Activated B cell treated with CpG ODN at 0.5 μM for 24 hours (primary cell): ENCODE measurements around the gene AQP12A. TPM values are rescaled to one million over a fixed set of nuclear protein-coding genes. Genes with fewer than 3 reads are reported as not detected.

Source experiments
- ATAC-seq: fragments of 200-7000 bp; cut with Tn5 transposase; one replicate; pipeline ENCODE4 v1.10.0; 2021; ENCODE audit warnings: low read depth, mild to moderate bottlenecking, moderate library complexity
- CTCF ChIA-PET: fragments of 350-600 bp; sonication (Branson Sonifier 250); formaldehyde crosslinking; loops from one replicate; lab custom pipeline; 2021; ENCODE audit warnings: antibody characterized with exemption; lab: Charles Lee
- POLR2A ChIA-PET: fragments of 350-600 bp; sonication (Branson Sonifier 250); formaldehyde crosslinking; loops from one replicate; lab custom pipeline; 2021; ENCODE audit warnings: antibody characterized with exemption; lab: Charles Lee
- DNase-seq: peaks from one replicate; pipeline ENCODE4 v3.0.0; 2022
- H3K27ac Mint-ChIP-seq: one replicate; pipeline ENCODE4 v1.8.0; 2020; ENCODE audit warnings: mixed read lengths
- H3K27me3 Mint-ChIP-seq: one replicate; pipeline ENCODE4 v1.8.0; 2021; ENCODE audit warnings: mixed read lengths
- H3K36me3 Mint-ChIP-seq: one replicate; pipeline ENCODE4 v1.8.0; 2021; ENCODE audit warnings: low read depth, mixed read lengths
- H3K4me1 Mint-ChIP-seq: one replicate; pipeline ENCODE4 v1.8.0; 2021; ENCODE audit warnings: mixed read lengths
- H3K4me3 Mint-ChIP-seq: one replicate; pipeline ENCODE4 v1.8.0; 2020; ENCODE audit warnings: mild to moderate bottlenecking, mixed read lengths
- H3K9me3 Mint-ChIP-seq: one replicate; pipeline ENCODE4 v1.8.0; 2020; ENCODE audit warnings: mixed read lengths
- intact Hi-C: fragments of 100-400 bp; cut with micrococcal nuclease; formaldehyde crosslinking; loops from one replicate; pipeline ENCODE4 v1.15.1; 2024
- total RNA-seq: library from RNA; stranded (reverse); gene quantifications from 2 replicates; pipeline ENCODE4 v1.2.3, GENCODE V29; 2022
- TF ChIP-seq, protein P1 (sequence below): fragments of 200-600 bp; IDR thresholded peaks from one replicate; pipeline ENCODE4 v1.8.0; 2022; ENCODE audit warnings: antibody characterized with exemption, mild to moderate bottlenecking

AQP12A gene
- total RNA-seq, 1 donor from 2014 or later, result not detected

- intact Hi-C loops, result no loop called here
Measured at GRCh38 chr2:240644171-240644651, 47.5 kb upstream of the AQP12A start.

DNA sequence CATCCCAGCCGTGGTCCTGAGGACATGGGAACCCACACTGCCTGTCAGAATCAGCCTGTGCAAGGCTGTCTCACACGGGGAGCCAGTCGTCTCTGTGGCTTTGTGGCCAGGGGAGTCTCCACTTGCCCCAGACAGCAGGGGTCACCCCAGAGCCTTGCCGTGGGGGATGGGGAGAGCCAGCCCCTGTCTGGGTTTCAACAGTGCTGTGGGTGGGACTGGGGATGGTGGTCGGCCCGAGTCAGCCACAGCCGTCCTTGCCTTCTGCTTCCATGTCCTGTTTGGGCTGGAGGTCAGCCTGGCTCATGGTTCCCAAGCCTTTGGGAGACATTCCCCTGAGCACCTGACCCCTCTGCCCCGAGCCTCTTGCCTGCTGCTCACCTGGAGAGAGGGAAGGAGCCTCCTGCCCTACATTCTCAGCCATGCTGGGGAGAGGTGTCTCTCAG, 46.8 kb upstream of the AQP12A start:
- H3K9me3 Mint-ChIP-seq, result no peaks in the 10 kb centered on the region
- no peaks in the 10 kb centered on the region for H3K4me1 Mint-ChIP-seq
- no peak for DNase-seq
- TF ChIP-seq, protein P1, sequence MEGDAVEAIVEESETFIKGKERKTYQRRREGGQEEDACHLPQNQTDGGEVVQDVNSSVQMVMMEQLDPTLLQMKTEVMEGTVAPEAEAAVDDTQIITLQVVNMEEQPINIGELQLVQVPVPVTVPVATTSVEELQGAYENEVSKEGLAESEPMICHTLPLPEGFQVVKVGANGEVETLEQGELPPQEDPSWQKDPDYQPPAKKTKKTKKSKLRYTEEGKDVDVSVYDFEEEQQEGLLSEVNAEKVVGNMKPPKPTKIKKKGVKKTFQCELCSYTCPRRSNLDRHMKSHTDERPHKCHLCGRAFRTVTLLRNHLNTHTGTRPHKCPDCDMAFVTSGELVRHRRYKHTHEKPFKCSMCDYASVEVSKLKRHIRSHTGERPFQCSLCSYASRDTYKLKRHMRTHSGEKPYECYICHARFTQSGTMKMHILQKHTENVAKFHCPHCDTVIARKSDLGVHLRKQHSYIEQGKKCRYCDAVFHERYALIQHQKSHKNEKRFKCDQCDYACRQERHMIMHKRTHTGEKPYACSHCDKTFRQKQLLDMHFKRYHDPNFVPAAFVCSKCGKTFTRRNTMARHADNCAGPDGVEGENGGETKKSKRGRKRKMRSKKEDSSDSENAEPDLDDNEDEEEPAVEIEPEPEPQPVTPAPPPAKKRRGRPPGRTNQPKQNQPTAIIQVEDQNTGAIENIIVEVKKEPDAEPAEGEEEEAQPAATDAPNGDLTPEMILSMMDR, result no peak
- ATAC-seq, result no peak
- no peak overlapping the region for H3K27ac Mint-ChIP-seq
- ChIA-PET POLR2A (no interaction called here), CTCF (no interaction called here)
- peaks cover 21% of the 10 kb centered on the region for H3K27me3 Mint-ChIP-seq
- no peaks in the 10 kb centered on the region for H3K36me3 Mint-ChIP-seq
- no peak overlapping the region for H3K4me3 Mint-ChIP-seq
- intact Hi-C loops, result no loop called here

More at GRCh38 chr2:240644171-240644651, 47.5 kb upstream of the AQP12A start:
- POLR2A ChIA-PET, result no interaction called here
- TF ChIP-seq, protein P1, result no peak
- Mint-ChIP-seq H3K9me3 (no peaks in the 10 kb centered on the region), H3K27ac (no peak overlapping the region), H3K36me3 (no peaks in the 10 kb centered on the region), H3K4me1 (no peaks in the 10 kb centered on the region), H3K4me3 (no peak overlapping the region), H3K27me3 (peaks cover 16% of the 10 kb centered on the region)
- CTCF ChIA-PET, result no interaction called here
- ATAC-seq, result no peak
- no peak for DNase-seq

- H3K4me1 Mint-ChIP-seq, result no peaks in the 10 kb centered on the region
- POLR2A ChIA-PET, result no interaction called here
- H3K4me3 Mint-ChIP-seq, result no peak overlapping the region
- ATAC-seq, result no peak
- no peak overlapping the region for H3K27ac Mint-ChIP-seq
- H3K27me3 Mint-ChIP-seq, result peaks cover 23% of the 10 kb centered on the region
- CTCF ChIA-PET, result no interaction called here
- TF ChIP-seq, protein P1, result no peak
- DNase-seq, result no peak
- no peaks in the 10 kb centered on the region for H3K9me3 Mint-ChIP-seq
- no peaks in the 10 kb centered on the region for H3K36me3 Mint-ChIP-seq
- intact Hi-C loops, result no loop called here
Measured at GRCh38 chr2:240645346-240645745, 46.3 kb upstream of the AQP12A start.

- intact Hi-C loops, result no loop called here
- ATAC-seq, result no peak
- Mint-ChIP-seq H3K9me3 (no peaks in the 10 kb centered on the region), H3K27ac (no peak overlapping the region), H3K36me3 (no peaks in the 10 kb centered on the region), H3K4me1 (no peaks in the 10 kb centered on the region), H3K4me3 (no peak overlapping the region), H3K27me3 (peaks cover 24% of the 10 kb centered on the region)
- TF ChIP-seq, protein P1, result no peak
- POLR2A ChIA-PET, result no interaction called here
- CTCF ChIA-PET, result no interaction called here
- DNase-seq, result no peak
Measured at GRCh38 chr2:240645801-240646175, 45.9 kb upstream of the AQP12A start.

DNA sequence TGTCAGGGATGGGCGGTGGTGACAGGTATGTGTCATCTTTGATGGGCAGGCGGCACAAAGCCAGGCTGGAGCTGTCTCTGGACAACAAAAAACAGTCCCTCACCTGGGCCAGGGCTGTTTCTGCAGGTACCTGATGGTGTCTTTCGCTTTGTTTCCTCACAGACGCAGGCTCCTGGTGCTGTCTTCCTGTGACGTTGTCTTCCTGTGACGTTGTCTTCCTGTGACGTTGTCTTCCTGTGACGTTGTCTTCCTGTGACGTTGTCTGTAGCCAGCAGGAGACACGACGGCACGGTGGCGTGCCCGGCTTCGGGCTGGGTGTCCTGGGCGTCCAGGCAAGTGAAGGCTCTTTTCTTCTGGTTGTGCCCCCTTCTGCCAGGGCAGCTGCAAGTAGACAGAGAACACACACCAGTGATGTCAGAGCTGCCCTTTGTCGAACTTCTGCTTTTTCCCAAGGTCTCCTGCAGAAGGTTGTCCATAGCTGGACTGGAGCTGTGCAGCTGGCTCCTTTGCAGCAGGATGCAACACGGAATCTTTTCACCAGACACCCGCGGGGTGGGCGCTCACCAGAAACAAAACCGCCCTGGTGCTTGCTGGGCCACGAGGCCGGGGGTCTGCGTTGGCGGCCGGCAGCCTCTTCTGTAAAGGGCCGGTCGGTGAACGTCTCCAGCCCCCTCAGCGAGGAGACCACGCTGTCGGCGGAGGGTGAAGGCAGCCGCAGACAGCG, 45.3 kb upstream of the AQP12A start:
- H3K27me3 Mint-ChIP-seq, result peaks cover 29% of the 10 kb centered on the region
- no peaks in the 10 kb centered on the region for H3K9me3 Mint-ChIP-seq
- ATAC-seq, result no peak

More for the DNA sequence above, 45.3 kb upstream of the AQP12A start:
- Mint-ChIP-seq H3K36me3 (no peaks in the 10 kb centered on the region), H3K4me1 (no peaks in the 10 kb centered on the region), H3K4me3 (no peak overlapping the region), H3K27ac (no peak overlapping the region)
- no peak for DNase-seq
- CTCF ChIA-PET, result no interaction called here
- POLR2A ChIA-PET, result no interaction called here
- intact Hi-C loops, result no loop called here
- TF ChIP-seq, protein P1, result no peak
